AG09309 (cell line): ENCODE measurements around the gene BCAS1.

ENCODE experiments used
- DNase-seq: peaks from one replicate; pipeline ENCODE4 v3.0.0-alpha.2; 2010; ENCODE audit warnings: low read depth
- H3K4me3 ChIP-seq: 2 replicates; pipeline ENCODE4 v1.5.1; 2011; ENCODE audit warnings: mild to moderate bottlenecking, low read depth, low read length, moderate library complexity; ENCODE audit not compliant: control insufficient read depth
- TF ChIP-seq, protein P1 (sequence below): IDR thresholded peaks from 2 replicates; pipeline ENCODE4 v1.5.1; 2011; ENCODE audit warnings: mild to moderate bottlenecking, low read depth, low read length, inconsistent platforms; ENCODE audit not compliant: insufficient read depth, control insufficient read depth; ENCODE audit errors: missing control alignments

Gene BCAS1

DNA sequence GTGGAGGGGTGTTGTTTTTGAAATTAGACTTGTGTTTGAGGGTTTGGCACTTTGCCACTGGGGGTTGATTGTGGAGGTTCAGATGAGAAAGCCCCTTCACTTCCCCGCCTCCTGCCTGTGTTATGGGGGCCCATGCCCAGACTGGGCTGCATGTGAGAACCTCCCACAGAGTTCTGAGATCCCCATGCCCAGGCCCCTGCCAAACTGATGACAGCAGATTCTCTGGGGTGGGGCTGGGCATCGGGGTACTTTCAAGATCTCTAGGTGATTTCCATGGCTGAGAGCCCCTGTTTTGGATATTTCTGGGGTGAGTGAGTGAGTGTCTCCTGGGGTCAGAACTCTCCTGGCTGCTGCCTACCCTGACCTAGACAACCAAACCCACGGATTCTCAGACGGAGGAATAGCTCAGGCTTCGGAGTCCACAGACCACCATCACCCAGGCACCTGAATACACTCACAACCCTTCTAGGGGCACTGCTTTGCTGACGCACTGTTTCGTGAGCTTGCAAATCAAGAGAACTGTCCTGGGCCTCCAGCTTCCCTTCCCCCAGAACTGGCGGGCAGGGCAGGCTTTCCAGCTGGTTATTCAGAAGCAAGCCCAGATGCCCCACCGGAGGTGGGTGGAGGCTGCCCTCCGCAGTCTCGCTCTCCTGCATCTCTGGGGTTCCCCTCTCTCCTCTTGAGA is 6.3 kb downstream of the BCAS1 start:
- TF ChIP-seq, protein P1, sequence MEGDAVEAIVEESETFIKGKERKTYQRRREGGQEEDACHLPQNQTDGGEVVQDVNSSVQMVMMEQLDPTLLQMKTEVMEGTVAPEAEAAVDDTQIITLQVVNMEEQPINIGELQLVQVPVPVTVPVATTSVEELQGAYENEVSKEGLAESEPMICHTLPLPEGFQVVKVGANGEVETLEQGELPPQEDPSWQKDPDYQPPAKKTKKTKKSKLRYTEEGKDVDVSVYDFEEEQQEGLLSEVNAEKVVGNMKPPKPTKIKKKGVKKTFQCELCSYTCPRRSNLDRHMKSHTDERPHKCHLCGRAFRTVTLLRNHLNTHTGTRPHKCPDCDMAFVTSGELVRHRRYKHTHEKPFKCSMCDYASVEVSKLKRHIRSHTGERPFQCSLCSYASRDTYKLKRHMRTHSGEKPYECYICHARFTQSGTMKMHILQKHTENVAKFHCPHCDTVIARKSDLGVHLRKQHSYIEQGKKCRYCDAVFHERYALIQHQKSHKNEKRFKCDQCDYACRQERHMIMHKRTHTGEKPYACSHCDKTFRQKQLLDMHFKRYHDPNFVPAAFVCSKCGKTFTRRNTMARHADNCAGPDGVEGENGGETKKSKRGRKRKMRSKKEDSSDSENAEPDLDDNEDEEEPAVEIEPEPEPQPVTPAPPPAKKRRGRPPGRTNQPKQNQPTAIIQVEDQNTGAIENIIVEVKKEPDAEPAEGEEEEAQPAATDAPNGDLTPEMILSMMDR = no peak
- H3K4me3 ChIP-seq = no peak overlapping the region
- DNase-seq = no peak

DNA sequence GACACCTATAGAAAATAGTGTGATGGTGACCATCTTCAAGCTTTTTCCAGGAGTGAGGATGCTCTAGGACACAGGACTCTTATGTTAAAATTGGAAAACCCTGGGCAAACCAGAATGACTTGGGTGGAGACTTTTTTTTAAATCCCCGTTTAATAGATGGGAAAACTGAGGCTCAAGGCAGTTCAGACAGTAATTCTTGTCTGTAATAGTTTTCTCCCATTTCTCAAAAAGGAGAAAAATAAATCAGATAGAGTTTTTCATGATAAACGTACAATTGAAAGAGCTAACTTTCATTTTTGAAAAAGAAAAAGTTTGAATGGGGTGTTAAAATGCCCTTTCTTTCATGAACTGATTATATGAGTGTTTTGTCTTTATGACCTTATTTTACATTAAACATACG is 6.8 kb downstream of the BCAS1 start:
- TF ChIP-seq, protein P1 = no peak
- no peak for DNase-seq
- no peak overlapping the region for H3K4me3 ChIP-seq

DNA sequence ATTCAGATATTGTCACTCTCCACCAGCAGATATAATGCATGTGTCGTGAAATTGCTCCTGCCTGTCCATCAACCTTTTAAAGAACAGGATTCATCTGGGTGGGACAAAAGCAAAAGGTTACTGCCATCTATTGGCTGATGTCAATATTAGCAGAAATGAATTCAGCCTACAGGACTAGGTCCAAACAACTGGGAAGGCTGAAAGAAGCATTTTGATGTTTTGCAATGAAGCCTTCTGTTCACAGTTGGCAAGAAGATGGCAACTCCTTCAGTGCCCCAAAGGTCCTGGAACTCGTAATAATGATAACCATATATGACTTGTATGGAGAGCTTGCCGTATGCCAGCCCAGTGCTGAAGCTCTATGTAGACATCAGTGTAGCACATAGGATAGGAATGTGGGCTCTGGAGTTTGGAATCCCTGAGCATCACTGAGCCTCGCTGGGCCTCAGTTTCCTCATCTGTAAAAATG is 7.5 kb downstream of the BCAS1 start:
- H3K4me3 ChIP-seq = no peak overlapping the region
- peak; percentile 38 for DNase-seq
- TF ChIP-seq, protein P1 = peak; percentile 64

DNA sequence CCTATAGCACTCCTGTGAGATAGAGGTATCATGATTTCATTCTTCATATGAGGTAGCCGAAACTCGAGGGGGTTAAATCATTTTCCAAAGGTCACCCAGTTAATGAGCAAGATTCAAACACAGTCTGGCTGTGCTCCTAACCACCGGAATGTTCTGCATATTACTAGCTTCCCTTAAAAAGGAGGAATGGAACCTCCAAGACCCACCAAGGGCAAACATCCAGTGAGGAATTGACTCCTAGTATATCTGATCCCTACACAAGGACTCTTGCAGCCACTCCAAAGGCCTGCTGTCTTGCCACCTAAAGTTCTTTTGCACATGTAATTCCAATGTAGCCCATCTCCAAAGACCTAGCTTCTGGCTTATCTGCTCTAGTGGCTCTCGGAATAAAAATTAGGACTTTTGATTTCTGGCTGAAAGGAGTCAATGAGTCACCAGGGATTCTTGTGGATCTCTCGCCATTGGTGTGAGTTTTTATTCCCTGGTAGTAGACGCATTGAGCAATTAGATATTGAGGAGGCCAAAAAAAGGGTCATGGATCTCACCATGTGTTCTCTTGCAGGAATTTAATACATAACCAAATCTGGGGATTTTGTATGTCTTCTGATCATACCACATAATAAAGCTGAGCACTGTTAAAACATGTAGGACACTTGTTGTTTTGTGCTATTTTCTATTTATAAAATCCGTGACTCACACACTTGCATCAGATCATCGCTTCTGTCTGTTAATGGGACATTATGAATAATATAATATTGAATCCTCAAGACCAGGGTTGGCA is 9.1 kb downstream of the BCAS1 start:
- TF ChIP-seq, protein P1 = no peak
- H3K4me3 ChIP-seq = no peak overlapping the region
- DNase-seq = peak; percentile 63

DNA sequence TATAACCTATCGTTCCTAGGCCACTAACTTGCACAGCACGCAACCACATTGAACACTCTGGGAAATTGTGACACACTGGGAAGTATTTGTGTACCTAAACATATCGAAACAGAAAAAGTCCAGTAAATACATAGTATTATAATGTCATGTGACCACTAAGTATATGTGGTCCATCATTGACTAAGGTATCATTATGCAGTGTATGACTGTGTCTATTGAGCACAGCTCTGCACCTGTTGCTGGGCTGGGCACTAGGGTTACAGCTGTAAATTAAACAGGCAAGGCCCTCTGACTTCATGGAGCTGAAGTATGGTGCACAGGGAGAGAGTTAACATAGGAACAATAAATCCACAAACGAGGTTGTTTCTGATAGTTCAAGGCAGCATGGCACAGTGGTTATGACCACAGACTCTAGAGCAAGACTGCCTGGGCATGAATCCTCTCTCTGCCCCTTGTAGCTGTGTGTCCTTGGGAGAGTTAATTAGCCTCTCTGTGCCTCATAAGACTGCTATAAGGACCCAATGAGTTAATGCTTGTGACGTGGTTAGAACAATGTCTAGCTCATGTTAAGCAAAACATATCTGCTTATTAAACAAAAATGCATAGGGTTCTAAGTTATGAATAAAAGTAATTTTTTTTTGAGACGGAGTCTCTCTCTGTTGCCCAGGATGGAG is 10.6 kb downstream of the BCAS1 start:
- no peak for DNase-seq
- no peak overlapping the region for H3K4me3 ChIP-seq
- TF ChIP-seq, protein P1 = no peak

DNA sequence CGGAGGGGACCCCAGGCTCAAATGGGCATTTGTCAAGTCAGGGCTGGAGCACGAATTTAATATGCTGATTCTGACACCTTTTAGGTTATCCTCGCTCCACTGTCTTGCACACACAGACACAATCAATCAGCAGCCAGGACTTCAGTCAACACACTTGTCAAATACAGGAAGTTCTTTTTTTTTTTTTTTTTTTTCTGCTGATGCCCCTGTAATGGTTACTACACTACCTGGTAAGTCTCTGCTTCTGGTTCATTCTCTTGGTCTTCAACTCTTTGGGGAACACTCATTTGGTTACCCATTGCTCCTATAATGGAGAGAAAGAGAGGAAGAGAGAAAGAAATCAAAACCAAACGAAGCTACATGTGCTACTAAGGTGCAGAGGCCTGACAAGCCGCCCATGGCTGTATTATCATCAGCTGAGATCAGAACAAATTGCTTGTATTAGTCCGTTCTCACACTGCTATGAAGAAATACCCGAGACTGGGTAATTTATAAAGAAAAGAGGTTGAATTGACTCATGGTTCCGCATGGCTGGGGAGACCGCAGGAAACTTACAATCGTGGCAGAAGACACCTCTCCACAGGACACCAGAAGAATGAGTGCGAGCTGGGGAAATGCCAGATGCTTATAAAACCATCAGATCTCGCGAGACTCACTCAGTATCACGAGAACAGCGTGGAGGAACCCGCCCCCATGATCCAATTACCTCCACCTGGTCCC is 11.8 kb downstream of the BCAS1 start:
- TF ChIP-seq, protein P1 = no peak
- DNase-seq = no peak
- H3K4me3 ChIP-seq = no peak overlapping the region
